GM12801 (cell line): ENCODE data around the gene RBBP5.

Experiments
- CTCF ChIP-seq: IDR thresholded peaks from one replicate; pipeline ENCODE4 v1.5.1; 2011; ENCODE audit warnings: control low read depth; ENCODE audit not compliant: insufficient read length; ENCODE audit errors: extremely low read depth

Gene RBBP5

GRCh38 chr1:205061665-205062069 lies 60.1 kb downstream of the RBBP5 start:
- peak; percentile 16 for TF ChIP-seq CTCF

GRCh38 chr1:205061227-205061626 lies 60.6 kb downstream of the RBBP5 start:
- no peak for TF ChIP-seq CTCF

GRCh38 chr1:205060746-205061145 lies 61.0 kb downstream of the RBBP5 start:
- TF ChIP-seq CTCF, result no peak

GRCh38 chr1:205059660-205060059 lies 62.1 kb downstream of the RBBP5 start:
- no peak for TF ChIP-seq CTCF

- no peak for TF ChIP-seq CTCF
Measured at GRCh38 chr1:205058853-205059252, 62.9 kb downstream of the RBBP5 start.

GRCh38 chr1:205057808-205058575 lies 63.8 kb downstream of the RBBP5 start:
- no peak for TF ChIP-seq CTCF

GRCh38 chr1:205056956-205057568 lies 64.7 kb downstream of the RBBP5 start:
- no peak for TF ChIP-seq CTCF
